ENCODE data around the gene MYBPC2. TPM values are rescaled to one million over a fixed set of nuclear protein-coding genes. Genes with fewer than 3 reads are reported as not detected.

Gene MYBPC2
- total RNA-seq, 1 experiment from 2014 or later = not detected

DNA sequence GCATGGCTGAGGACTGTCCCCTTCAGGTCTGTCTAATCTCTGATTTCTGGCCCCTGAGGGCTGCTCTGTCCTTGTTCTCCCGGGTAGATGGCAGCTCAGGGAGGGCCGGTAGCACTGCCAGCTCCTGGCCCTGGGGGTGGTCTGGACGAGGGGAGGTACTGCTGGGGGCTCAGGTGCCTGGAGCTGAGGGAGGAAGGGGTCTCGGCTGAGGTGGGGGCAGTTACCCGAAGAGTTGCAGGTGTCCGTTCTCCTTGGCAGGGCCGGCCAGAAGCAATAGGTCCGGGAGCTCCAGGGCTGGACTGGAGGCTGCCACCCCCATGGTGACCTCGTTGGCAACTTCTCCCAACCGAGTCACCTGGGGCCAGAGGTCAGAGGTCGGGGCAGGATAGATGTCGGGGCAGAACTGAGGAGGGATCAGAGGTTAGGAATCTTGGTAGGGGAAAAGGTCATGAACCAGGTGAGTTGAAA, 42.4 kb downstream of the MYBPC2 start:
- H3K4me2 ChIP-seq (ENCODE audit: low read length) = no peak overlapping the region
- peaks cover 8% of the 10 kb centered on the region for H3K4me1 ChIP-seq (ENCODE audit: insufficient read depth, low read length)
- intact Hi-C loops (cut with micrococcal nuclease) = no loop called here
- POLR2A ChIA-PET (ENCODE audit: unreplicated experiment) = no interaction called here
- H3K9me2 ChIP-seq (replicated peaks; ENCODE audit: low read length) = no peaks in the 10 kb centered on the region
- TF ChIP-seq EZH2 (IDR thresholded peaks at IDR 0.05; ENCODE audit: low read length, unreplicated experiment) (no peak), EZH2phosphoT487 (IDR thresholded peaks at IDR 0.05; ENCODE audit: borderline replicate concordance, low read length) (no peak)
- TF ChIP-seq, protein P1, sequence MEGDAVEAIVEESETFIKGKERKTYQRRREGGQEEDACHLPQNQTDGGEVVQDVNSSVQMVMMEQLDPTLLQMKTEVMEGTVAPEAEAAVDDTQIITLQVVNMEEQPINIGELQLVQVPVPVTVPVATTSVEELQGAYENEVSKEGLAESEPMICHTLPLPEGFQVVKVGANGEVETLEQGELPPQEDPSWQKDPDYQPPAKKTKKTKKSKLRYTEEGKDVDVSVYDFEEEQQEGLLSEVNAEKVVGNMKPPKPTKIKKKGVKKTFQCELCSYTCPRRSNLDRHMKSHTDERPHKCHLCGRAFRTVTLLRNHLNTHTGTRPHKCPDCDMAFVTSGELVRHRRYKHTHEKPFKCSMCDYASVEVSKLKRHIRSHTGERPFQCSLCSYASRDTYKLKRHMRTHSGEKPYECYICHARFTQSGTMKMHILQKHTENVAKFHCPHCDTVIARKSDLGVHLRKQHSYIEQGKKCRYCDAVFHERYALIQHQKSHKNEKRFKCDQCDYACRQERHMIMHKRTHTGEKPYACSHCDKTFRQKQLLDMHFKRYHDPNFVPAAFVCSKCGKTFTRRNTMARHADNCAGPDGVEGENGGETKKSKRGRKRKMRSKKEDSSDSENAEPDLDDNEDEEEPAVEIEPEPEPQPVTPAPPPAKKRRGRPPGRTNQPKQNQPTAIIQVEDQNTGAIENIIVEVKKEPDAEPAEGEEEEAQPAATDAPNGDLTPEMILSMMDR (conservative IDR thresholded peaks at IDR 0.05; ENCODE audit: low read depth, low read length) = no peak
- no peaks in the 10 kb centered on the region for H3F3A ChIP-seq (ENCODE audit: low read length, unreplicated experiment)
- no peak overlapping the region for H3K9ac ChIP-seq (ENCODE audit: low read length)
- H3K36me3 ChIP-seq (ENCODE audit: low read depth, low read length) = peaks cover 8% of the 10 kb centered on the region; the same call in 1 of the 2 replicates
- DNase-seq = no peak
- no peak overlapping the region for H3K27ac ChIP-seq (ENCODE audit: low read length)
- CTCF ChIA-PET = no interaction called here
- ATAC-seq = no peak
- no peak overlapping the region for H3K4me3 ChIP-seq (ENCODE audit: low read length)
- BruUV-seq (replicated peaks) = no TSS peak
- peaks cover 21% of the 10 kb centered on the region for H4K20me1 ChIP-seq (ENCODE audit: low read length)
- H2AFZ ChIP-seq (ENCODE audit: low read length) = no peak overlapping the region
- peaks cover 31% of the 10 kb centered on the region for H3K79me2 ChIP-seq (ENCODE audit: low read length)
- no peaks in the 10 kb centered on the region for H3K9me3 ChIP-seq (ENCODE audit: low read length)
- no peaks in the 10 kb centered on the region for H3K27me3 ChIP-seq (ENCODE audit: low read length)

DNA sequence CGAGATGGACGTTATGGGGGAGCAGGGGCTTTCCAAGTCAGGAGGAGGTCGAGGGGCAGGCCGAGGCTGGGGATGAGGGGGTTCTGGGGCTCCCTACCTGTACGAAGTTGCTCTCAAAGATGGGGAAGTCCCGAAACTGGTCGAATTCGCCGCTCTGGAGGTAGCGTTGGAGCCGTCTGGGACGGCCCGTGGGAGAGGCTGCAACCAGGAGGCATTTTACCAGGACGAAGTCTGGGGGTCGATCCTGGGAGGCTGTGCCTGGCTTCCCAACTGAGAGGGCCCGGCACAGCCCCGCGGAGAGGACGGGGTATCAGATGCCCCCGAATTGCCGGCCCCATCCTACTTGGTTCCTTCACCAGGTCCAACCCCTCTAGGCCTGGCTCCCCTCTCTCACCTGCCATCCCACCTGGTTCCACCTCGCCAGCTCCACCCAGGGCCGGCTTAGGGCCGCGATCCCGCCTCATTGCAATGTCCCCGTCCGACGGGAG, 43.1 kb downstream of the MYBPC2 start:
- Histone ChIP-seq H2AFZ (ENCODE audit: low read length) (no peak overlapping the region), H3K4me2 (ENCODE audit: low read length) (no peak overlapping the region)
- intact Hi-C loops (cut with micrococcal nuclease) = no loop called here

More for the DNA sequence above, 43.1 kb downstream of the MYBPC2 start:
- Histone ChIP-seq H4K20me1 (ENCODE audit: low read length) (peaks cover 21% of the 10 kb centered on the region), H3K4me1 (ENCODE audit: insufficient read depth, low read length) (peaks cover 8% of the 10 kb centered on the region), H3K9ac (ENCODE audit: low read length) (no peak overlapping the region), H3K27me3 (ENCODE audit: low read length) (no peaks in the 10 kb centered on the region), H3K27ac (ENCODE audit: low read length) (no peak overlapping the region), H3K9me2 (replicated peaks; ENCODE audit: low read length) (no peaks in the 10 kb centered on the region), H3K79me2 (ENCODE audit: low read length) (peaks cover 31% of the 10 kb centered on the region), H3K4me3 (ENCODE audit: low read length) (no peak overlapping the region), H3F3A (ENCODE audit: low read length, unreplicated experiment) (no peaks in the 10 kb centered on the region), H3K36me3 (ENCODE audit: low read depth, low read length) (peaks cover 13% of the 10 kb centered on the region; the same call in 1 of the 2 replicates), H3K9me3 (ENCODE audit: low read length) (no peaks in the 10 kb centered on the region)
- ChIA-PET POLR2A (ENCODE audit: unreplicated experiment) (no interaction called here), CTCF (no interaction called here)
- no peak for ATAC-seq
- TF ChIP-seq, protein P1 (conservative IDR thresholded peaks at IDR 0.05; ENCODE audit: low read depth, low read length) = no peak
- TF ChIP-seq EZH2phosphoT487 (IDR thresholded peaks at IDR 0.05; ENCODE audit: borderline replicate concordance, low read length) (no peak), EZH2 (IDR thresholded peaks at IDR 0.05; ENCODE audit: low read length, unreplicated experiment) (no peak)
- DNase-seq = no peak
- BruUV-seq (replicated peaks) = no TSS peak
